Gastrocnemius medialis (tissue), 4 donors: ENCODE data around the gene FANCC.

Source experiments
- CTCF ChIP-seq, 5 experiments: fragments of 450-650 bp in 3 of 5; fragments of 200-600 bp in 2 of 5; sonication (generic) in 2 of 5; IDR thresholded peaks in 4 of 5; conservative IDR thresholded peaks in 1 of 5; 1 replicate in 4 of 5; 2 replicates in 1 of 5; pipeline ENCODE4 v1.5.1; 2016 to 2019; ENCODE audit warnings: antibody characterized with exemption in 5 of 5, mild to moderate bottlenecking in 3 of 5, moderate library complexity in 3 of 5
- POLR2A ChIP-seq, 2 donors: fragments of 450-650 bp; IDR thresholded peaks; one replicate each; pipeline ENCODE4 v1.6.1; 2017; ENCODE audit warnings: antibody characterized with exemption in 2 of 2, mild to moderate bottlenecking in 2 of 2, moderate library complexity in 2 of 2

DNA sequence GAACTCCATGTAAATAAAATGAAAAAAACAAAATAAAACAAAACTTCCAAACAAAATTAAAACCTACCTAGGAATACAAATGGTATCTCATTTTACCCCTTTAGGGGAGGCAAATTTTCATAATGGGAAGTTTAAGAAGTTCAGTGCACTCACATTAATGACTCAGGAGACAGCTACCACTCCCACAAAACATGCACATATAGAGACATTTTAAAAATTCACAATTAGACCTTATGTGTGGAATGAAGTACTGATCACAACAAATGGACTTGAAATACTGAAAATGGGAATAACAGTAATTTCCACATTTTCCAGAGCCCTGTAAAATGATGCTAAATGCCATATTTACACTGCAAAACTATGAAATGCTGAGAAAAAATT lies 91.8 kb downstream of the FANCC start:
- no peak for TF ChIP-seq CTCF (IDR thresholded peaks at IDR 0.05 in 4 of 5, conservative IDR thresholded peaks at IDR 0.05 in 1 of 5)
- no peak for TF ChIP-seq POLR2A (IDR thresholded peaks at IDR 0.05)
